NCI-H2196 (cell line): ENCODE data around the gene CREB3L2.
"Not testable (repeated sequence)": the region's sequence is repeated elsewhere in the genome, so short reads cannot be mapped to it uniquely, and the experiment has no call there.

Experiments
- DNase-seq: peaks from one replicate; lab custom pipeline; 2025; ENCODE audit not compliant: unreplicated experiment; lab: John Stamatoyannopoulos, UW

The CREB3L2 gene

GRCh38 chr7:137846827-137847567, 154.9 kb downstream of the CREB3L2 start, which contains the start of gene DGKI:
DGKI (minus strand) TSS chr7:137846974.
- no peak for DNase-seq

GRCh38 chr7:137846549-137846826, 155.4 kb downstream of the CREB3L2 start:
- no peak for DNase-seq

- DNase-seq, result no peak
Measured at GRCh38 chr7:137844677-137845425, 157.0 kb downstream of the CREB3L2 start.

- no peak for DNase-seq
Measured at GRCh38 chr7:137839903-137840779, 161.7 kb downstream of the CREB3L2 start.

- DNase-seq, result no peak
Measured at GRCh38 chr7:137838706-137839315, 163.1 kb downstream of the CREB3L2 start.

- no peak for DNase-seq
Measured at GRCh38 chr7:137836541-137836940, 165.3 kb downstream of the CREB3L2 start.

- no peak for DNase-seq
Measured at GRCh38 chr7:137836113-137836509, 165.8 kb downstream of the CREB3L2 start.

GRCh38 chr7:137835486-137836112, 166.3 kb downstream of the CREB3L2 start:
- no peak for DNase-seq

- no peak for DNase-seq
Measured at GRCh38 chr7:137834552-137834951, 167.3 kb downstream of the CREB3L2 start.

- DNase-seq, result not testable (repeated sequence)
Measured at GRCh38 chr7:137832990-137833389, 168.9 kb downstream of the CREB3L2 start.

GRCh38 chr7:137832382-137832781, 169.5 kb downstream of the CREB3L2 start:
- no peak for DNase-seq

GRCh38 chr7:137831555-137831954, 170.3 kb downstream of the CREB3L2 start:
- not testable (repeated sequence) for DNase-seq

- DNase-seq, result no peak
Measured at GRCh38 chr7:137829337-137829992, 172.4 kb downstream of the CREB3L2 start.

GRCh38 chr7:137828456-137828855, 173.4 kb downstream of the CREB3L2 start:
- DNase-seq, result no peak

GRCh38 chr7:137825489-137825888, 176.4 kb downstream of the CREB3L2 start:
- DNase-seq, result no peak
